HEK293T (cell line): ENCODE measurements around the gene DTNB.

Experiments
- FOXA1 ChIP-seq: fragments of 450-650 bp; IDR thresholded peaks from 2 replicates; pipeline ENCODE4 v1.6.1; 2016; ENCODE audit warnings: mild to moderate bottlenecking
- FOXM1 ChIP-seq: fragments of 450-650 bp; IDR thresholded peaks from 2 replicates; pipeline ENCODE4 v1.6.1; 2017; ENCODE audit warnings: mild to moderate bottlenecking, borderline replicate concordance
- NFRKB ChIP-seq: fragments of 450-650 bp; IDR thresholded peaks from 2 replicates; pipeline ENCODE4 v1.6.1; 2016; ENCODE audit warnings: mild to moderate bottlenecking, moderate library complexity

- no peak for TF ChIP-seq FOXM1
- no peak for TF ChIP-seq NFRKB
- no peak for TF ChIP-seq FOXA1
Measured at GRCh38 chr2:25505622-25506021, 167.8 kb downstream of the DTNB start.
